K562 (cell line): ENCODE data around the gene ZNF516. TPM values are rescaled to one million over a fixed set of nuclear protein-coding genes. Genes with fewer than 3 reads are reported as not detected.

Experiments
- ATAC-seq: fragments of 200-7000 bp; cut with Tn5 transposase; 3 replicates; pipeline ENCODE4 v1.9.1; 2020; ENCODE audit warnings: moderate library complexity
- BruUV-seq: library from RNA; stranded (reverse); fragments of 400-500 nt; replicated peaks from 2 replicates; lab custom pipeline; 2021; lab: Mats Ljungman, UMichigan
- CTCF ChIA-PET: fragments of 300-600 bp; formaldehyde crosslinking; extraction: SDS; loops from one replicate; lab custom pipeline; 2021; ENCODE audit warnings: low intra/inter-chr PET ratio; lab: Yijun Ruan, JAX
- POLR2A ChIA-PET: fragments of 300-600, 350-650 bp; sonication (Branson Sonifier 250); formaldehyde crosslinking; extraction: SDS; loops from one replicate; lab custom pipeline; 2021; ENCODE audit warnings: antibody characterized with exemption, inconsistent platforms; lab: Yijun Ruan, JAX
- DNase-seq, 4 experiments: peaks; one replicate each; pipeline versions ENCODE4 v3.0.0 to v3.0.0-alpha.2; 2011 to 2018; ENCODE audit warnings: low spot score in 3 of 4, mixed read lengths in 3 of 4; ENCODE audit errors: extremely low read depth in 1 of 4
- FAIRE-seq: peaks from 2 replicates; lab custom pipeline; 2011; peaks lifted over from hg19 to GRCh38; lab: Jason Lieb, UNC
- H2AFZ ChIP-seq: 2 replicates; pipeline ENCODE4 v1.6.0; 2011; ENCODE audit warnings: low read depth, low read length, control low read depth, inconsistent platforms
- H3K27ac ChIP-seq: fragments of 200-600 bp; 3 replicates; pipeline ENCODE4 v1.8.0; 2011; ENCODE audit warnings: low read depth, mild to moderate bottlenecking, control low read depth, inconsistent platforms, low read length, moderate library complexity, mixed read lengths; ENCODE audit errors: extremely low read depth
- H3K27me3 ChIP-seq, 2 experiments: fragments of 300-600 bp in 1 of 2; 2 replicates in 1 of 2; 3 replicates in 1 of 2; pipeline versions ENCODE4 v1.6.0 to v1.8.0; 2011; ENCODE audit warnings: inconsistent platforms in 2 of 2, low read length in 2 of 2, mild to moderate bottlenecking in 1 of 2, mixed read lengths in 1 of 2, moderate library complexity in 1 of 2; ENCODE audit not compliant: control insufficient read depth in 2 of 2, insufficient read depth in 2 of 2
- H3K36me3 ChIP-seq: fragments of 300-600 bp; 3 replicates; pipeline ENCODE4 v1.8.0; 2011; ENCODE audit warnings: mild to moderate bottlenecking, low read length, inconsistent platforms; ENCODE audit not compliant: control insufficient read depth, insufficient read depth
- H3K4me1 ChIP-seq, 2 experiments: fragments of 200-600 bp in 1 of 2; replicated peaks in 1 of 2; 2 replicates in 1 of 2; 3 replicates in 1 of 2; pipeline versions ENCODE4 v1.5.1 to v1.8.0; 2011; ENCODE audit warnings: inconsistent platforms in 2 of 2, low read length in 2 of 2, mild to moderate bottlenecking in 1 of 2, mixed read lengths in 1 of 2, moderate library complexity in 1 of 2; ENCODE audit not compliant: control insufficient read depth in 2 of 2, insufficient read depth in 2 of 2
- H3K4me2 ChIP-seq: 2 replicates; pipeline ENCODE4 v1.6.1; 2011; ENCODE audit warnings: low read length, control low read depth, inconsistent platforms, mixed read lengths; ENCODE audit not compliant: insufficient read depth
- H3K4me3 ChIP-seq: fragments of 200-600 bp; sonication (generic), shearing (Covaris generic); 2 replicates; pipeline ENCODE4 v1.5.1; 2016; ENCODE audit warnings: control low read depth, inconsistent platforms
- H3K79me2 ChIP-seq: fragments of 200-600 bp; 3 replicates; pipeline ENCODE4 v1.8.0; 2011; ENCODE audit warnings: low read length, inconsistent platforms; ENCODE audit not compliant: control insufficient read depth, insufficient read depth
- H3K9ac ChIP-seq, 2 experiments: 2 replicates each; pipeline versions ENCODE4 v1.6.0 to v1.6.1; 2011; ENCODE audit warnings: low read depth in 2 of 2, low read length in 2 of 2, control low read depth in 1 of 2, inconsistent platforms in 1 of 2, mild to moderate bottlenecking in 1 of 2, mixed read lengths in 1 of 2; ENCODE audit not compliant: insufficient read depth in 1 of 2
- H3K9me1 ChIP-seq: one replicate; pipeline ENCODE4 v1.6.0; 2011; ENCODE audit warnings: inconsistent platforms, mild to moderate bottlenecking, low read length, moderate library complexity; ENCODE audit not compliant: control insufficient read depth, insufficient read depth
- H3K9me3 ChIP-seq: replicated peaks from 2 replicates; pipeline ENCODE4 v1.5.1; 2011; ENCODE audit warnings: low read depth, low read length, inconsistent platforms; ENCODE audit not compliant: control insufficient read depth, insufficient read depth
- H4K20me1 ChIP-seq: replicated peaks from 2 replicates; pipeline ENCODE4 v1.6.1; 2011; ENCODE audit warnings: low read length, inconsistent platforms, mixed read lengths; ENCODE audit not compliant: control insufficient read depth, insufficient read depth
- FOXM1 ChIP-seq, 2 experiments: fragments of 450-650 bp in 1 of 2; sonication (generic) in 1 of 2; formaldehyde crosslinking in 1 of 2; IDR thresholded peaks; 2 replicates each; pipeline versions ENCODE4 v1.6.1 to v1.9.0; 2017 to 2022; ENCODE audit warnings: low read depth in 2 of 2, mild to moderate bottlenecking in 2 of 2, missing genetic modification reagents in 1 of 2, moderate library complexity in 1 of 2
- ZNF124 ChIP-seq: sonication (generic); formaldehyde crosslinking; IDR thresholded peaks from 2 replicates; pipeline ENCODE4 v1.8.1; 2022; ENCODE audit warnings: missing genetic modification reagents
- ZSCAN32 ChIP-seq: fragments of 450-650 bp; formaldehyde crosslinking; IDR thresholded peaks from 2 replicates; pipeline ENCODE4 v1.4.0; 2020; ENCODE audit warnings: mild to moderate bottlenecking, moderate library complexity
- WGBS: fragments of 100-300 bp; shearing (Covaris generic); methylation state at CpG from one replicate; pipeline ENCODE4 v1.1.6; 2016; ENCODE audit warnings: low coverage, mixed read lengths; ENCODE audit not compliant: insufficient coverage; ENCODE audit errors: missing lambda C conversion rate; 5-methylcytosine and 5-hydroxymethylcytosine counted together
- in situ Hi-C: fragments of 300-500 bp; cut with MboI; formaldehyde crosslinking; loops from 4 replicates; pipeline ENCODE4 v1.15.0; 2018; ENCODE audit warnings: inconsistent platforms, mixed read lengths
- intact Hi-C: fragments of 100-400 bp; cut with micrococcal nuclease; formaldehyde crosslinking; loops from 2 replicates; pipeline ENCODE4 v1.14.2; 2022
- polyA plus RNA-seq, 8 experiments: library from polyadenylated mRNA; depleted of rRNA in 4 of 8; stranded (reverse) in 5 of 8; unstranded in 3 of 8; fragments of >200 nt; fragmentation: Nextera tagmentation in 2 of 8; fragmentation: Illumina TruSeq in 1 of 8; extraction: Ambion mirVana in 2 of 8; extraction: Trizol in 1 of 8; gene quantifications; 2 replicates each; pipeline versions ENCODE4 v1.2.1 to v1.2.3, GENCODE V29; 2011 to 2014; ENCODE audit warnings: inconsistent platforms in 1 of 8, missing spikeins in 1 of 8
- total RNA-seq, 7 experiments: library from RNA; depleted of rRNA in 6 of 7; stranded (reverse); fragments of >200 nt in 6 of 7; fragmentation: Illumina TruSeq in 2 of 7; extraction: Trizol in 2 of 7; gene quantifications; 2 replicates each; pipeline versions ENCODE4 v1.2.1 to v1.2.3, GENCODE V29; 2011 to 2021; ENCODE audit warnings: low replicate concordance in 1 of 7
- TF ChIP-seq, protein P1 (sequence below), 2 experiments: IDR thresholded peaks; 2 replicates each; pipeline ENCODE4 v1.6.1; 2012; ENCODE audit warnings: improper control_type of control experiment in 2 of 2, low read depth in 2 of 2, low read length in 2 of 2, borderline replicate concordance in 1 of 2

Gene ZNF516
- total and polyA plus RNA-seq, 9 of the 15 experiments (the other 6 are each of a cell fraction or from before 2014, with no cell fraction given) = 0.04 to 0.20 (median 0.08) TPM; not detected in 3

DNA sequence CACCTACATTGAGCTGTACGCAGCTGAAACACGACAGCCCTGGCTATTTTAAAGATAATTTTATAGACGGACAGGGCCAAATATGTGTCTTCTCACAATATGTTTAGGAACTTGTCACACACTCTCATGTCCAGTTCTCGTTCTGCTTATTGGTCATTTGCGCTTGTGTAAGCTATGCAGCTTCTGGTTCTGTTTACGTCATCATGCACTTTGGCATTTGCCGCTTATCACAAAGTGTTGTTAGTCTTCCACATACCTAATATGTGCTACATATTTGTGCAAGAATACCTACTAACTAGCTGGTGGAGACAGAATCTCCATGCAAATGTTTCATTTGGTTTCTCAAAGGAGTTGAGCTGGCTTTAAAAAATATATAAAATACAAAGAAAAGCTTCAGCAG lies 7.5 kb upstream of the ZNF516 start:
- Histone ChIP-seq H3K4me2 (no peak overlapping the region), H3K4me3 (no peak overlapping the region), H2AFZ (no peak overlapping the region), H3K27ac (no peak overlapping the region), H3K79me2 (no peaks in the 10 kb centered on the region), H3K36me3 (no peaks in the 10 kb centered on the region), H3K9me1 (no peaks in the 10 kb centered on the region), H3K9ac (no peak overlapping the region), H3K27me3 (peaks cover 0 to 9% of the 10 kb centered on the region in 2 experiments; a peak in 1 of 5 replicates), H3K4me1 (no peaks in the 10 kb centered on the region), H4K20me1 (no peaks in the 10 kb centered on the region), H3K9me3 (no peaks in the 10 kb centered on the region)
- in situ Hi-C loops = no loop called here
- no peak for ATAC-seq
- POLR2A ChIA-PET = no interaction called here
- intact Hi-C loops = no loop called here
- no peak for FAIRE-seq
- no peak for DNase-seq
- BruUV-seq = no TSS peak
- CTCF ChIA-PET = no interaction called here
- 19% methylated on average over 5 of the region's 7 CpGs for WGBS
- no peak for TF ChIP-seq ZNF124 (CRISPR knock-in tag)
- TF ChIP-seq ZSCAN32 (CRISPR knock-in tag) = no peak
- TF ChIP-seq FOXM1 (IDR thresholded peaks at IDR 0.05; ENCODE audit: low read depth) = no peak
- TF ChIP-seq FOXM1 (CRISPR knock-in tag; IDR thresholded peaks at IDR 0.05; ENCODE audit: low read depth) = no peak
- TF ChIP-seq, protein P1, sequence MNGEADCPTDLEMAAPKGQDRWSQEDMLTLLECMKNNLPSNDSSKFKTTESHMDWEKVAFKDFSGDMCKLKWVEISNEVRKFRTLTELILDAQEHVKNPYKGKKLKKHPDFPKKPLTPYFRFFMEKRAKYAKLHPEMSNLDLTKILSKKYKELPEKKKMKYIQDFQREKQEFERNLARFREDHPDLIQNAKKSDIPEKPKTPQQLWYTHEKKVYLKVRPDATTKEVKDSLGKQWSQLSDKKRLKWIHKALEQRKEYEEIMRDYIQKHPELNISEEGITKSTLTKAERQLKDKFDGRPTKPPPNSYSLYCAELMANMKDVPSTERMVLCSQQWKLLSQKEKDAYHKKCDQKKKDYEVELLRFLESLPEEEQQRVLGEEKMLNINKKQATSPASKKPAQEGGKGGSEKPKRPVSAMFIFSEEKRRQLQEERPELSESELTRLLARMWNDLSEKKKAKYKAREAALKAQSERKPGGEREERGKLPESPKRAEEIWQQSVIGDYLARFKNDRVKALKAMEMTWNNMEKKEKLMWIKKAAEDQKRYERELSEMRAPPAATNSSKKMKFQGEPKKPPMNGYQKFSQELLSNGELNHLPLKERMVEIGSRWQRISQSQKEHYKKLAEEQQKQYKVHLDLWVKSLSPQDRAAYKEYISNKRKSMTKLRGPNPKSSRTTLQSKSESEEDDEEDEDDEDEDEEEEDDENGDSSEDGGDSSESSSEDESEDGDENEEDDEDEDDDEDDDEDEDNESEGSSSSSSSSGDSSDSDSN (IDR thresholded peaks at IDR 0.05; ENCODE audit: borderline replicate concordance in 1 of 2, low read depth in 2 of 2, low read length in 2 of 2) = no peak
